Measurements from ENCODE around the gene LIN54.
A peak's percentile ranks its signal among the peaks of the same experiment; 100 is the strongest.
"Not testable (repeated sequence)": the region's sequence is repeated elsewhere in the genome, so short reads cannot be mapped to it uniquely, and the experiment has no call there.

The LIN54 gene

GRCh38 chr4:83012200-83012686 lies 1.6 kb upstream of the LIN54 start:
- DNase-seq, result peak; percentile 10

- DNase-seq, result no peak
Measured at GRCh38 chr4:83011689-83012199, 1.1 kb upstream of the LIN54 start.

- peak; percentile 34 for DNase-seq
Measured at GRCh38 chr4:83010111-83010521, 507 bp downstream of the LIN54 start.

GRCh38 chr4:83009529-83009928 lies 1.1 kb downstream of the LIN54 start:
- no peak for DNase-seq

- not testable (repeated sequence) for DNase-seq
Measured at GRCh38 chr4:83003044-83003791, 7.4 kb downstream of the LIN54 start.

- DNase-seq, result no peak
Measured at GRCh38 chr4:83002329-83002728, 8.3 kb downstream of the LIN54 start.

- DNase-seq, result no peak
Measured at GRCh38 chr4:82998898-82999297, 11.7 kb downstream of the LIN54 start.

- no peak for DNase-seq
Measured at GRCh38 chr4:82994834-82995233, 15.8 kb downstream of the LIN54 start.

GRCh38 chr4:82989575-82990429 lies 20.8 kb downstream of the LIN54 start:
- no peak for DNase-seq

GRCh38 chr4:82988323-82988832 lies 22.2 kb downstream of the LIN54 start:
- peak; percentile 91 for DNase-seq

GRCh38 chr4:82987519-82987918 lies 23.1 kb downstream of the LIN54 start:
- DNase-seq, result not testable (repeated sequence)

GRCh38 chr4:82984459-82984858 lies 26.2 kb downstream of the LIN54 start:
- peak; percentile 58 for DNase-seq

- DNase-seq, result no peak
Measured at GRCh38 chr4:82983444-82983843, 27.2 kb downstream of the LIN54 start.

GRCh38 chr4:82981138-82981537 lies 29.5 kb downstream of the LIN54 start:
- DNase-seq, result no peak

- DNase-seq, result peak; percentile 58
Measured at GRCh38 chr4:82975792-82976191, 34.8 kb downstream of the LIN54 start.

- no peak for DNase-seq
Measured at GRCh38 chr4:82969414-82969813, 41.2 kb downstream of the LIN54 start.

GRCh38 chr4:82968972-82969371 lies 41.7 kb downstream of the LIN54 start:
- no peak for DNase-seq

- no peak for DNase-seq
Measured at GRCh38 chr4:82965763-82966162, 44.9 kb downstream of the LIN54 start.

- DNase-seq, result no peak
Measured at GRCh38 chr4:82957045-82957444, 53.6 kb downstream of the LIN54 start.

- DNase-seq, result peak; percentile 7
Measured at GRCh38 chr4:82954212-82954611, 56.4 kb downstream of the LIN54 start.

GRCh38 chr4:82951196-82951595 lies 59.4 kb downstream of the LIN54 start:
- DNase-seq, result no peak

GRCh38 chr4:82948647-82949204 lies 61.9 kb downstream of the LIN54 start:
- DNase-seq, result peak; percentile 21

GRCh38 chr4:82947498-82947897 lies 63.1 kb downstream of the LIN54 start:
- DNase-seq, result no peak
